Endothelial cell of umbilical vein (primary cell): ENCODE data around the gene ATP11C. TPM values are rescaled to one million over a fixed set of nuclear protein-coding genes. Genes with fewer than 3 reads are reported as not detected.

Experiments
- BruUV-seq: library from RNA; stranded (reverse); fragments of 400-500 nt; replicated peaks from 2 replicates; lab custom pipeline; 2021; lab: Mats Ljungman, UMichigan
- CTCF ChIA-PET: fragments of 300-600, 350-600 bp; sonication (Branson Sonifier 250); formaldehyde crosslinking; loops from one replicate; lab custom pipeline; 2021; ENCODE audit warnings: antibody characterized with exemption, inconsistent platforms; lab: Charles Lee
- POLR2A ChIA-PET: fragments of 300-600, 350-600 bp; sonication (Branson Sonifier 250); formaldehyde crosslinking; loops from one replicate; lab custom pipeline; 2021; ENCODE audit warnings: antibody characterized with exemption, inconsistent platforms; lab: Charles Lee
- DNase-seq: peaks from one replicate; pipeline ENCODE4 v3.0.0-alpha.2; 2011; ENCODE audit warnings: low read depth, low spot score
- FAIRE-seq: peaks from 2 replicates; lab custom pipeline; 2011; peaks lifted over from hg19 to GRCh38; lab: Jason Lieb, UNC
- H2AFZ ChIP-seq: 2 replicates; pipeline ENCODE4 v1.6.0; 2012; ENCODE audit warnings: low read depth, low read length, control low read depth, inconsistent platforms
- H3K27ac ChIP-seq: 2 replicates; pipeline ENCODE4 v1.5.1; 2011; ENCODE audit warnings: low read depth, mild to moderate bottlenecking, control low read depth, low read length, moderate library complexity; ENCODE audit not compliant: insufficient read depth
- H3K27me3 ChIP-seq, 2 experiments: 2 replicates each; pipeline versions ENCODE4 v1.6.0 to v1.6.1; 2011; ENCODE audit warnings: low read length in 2 of 2, mixed read lengths in 1 of 2; ENCODE audit not compliant: control insufficient read depth in 2 of 2, insufficient read depth in 2 of 2
- H3K36me3 ChIP-seq, 2 experiments: 2 replicates in 1 of 2; 3 replicates in 1 of 2; pipeline ENCODE4 v1.5.1; 2011; ENCODE audit warnings: low read length in 2 of 2, mild to moderate bottlenecking in 1 of 2, moderate library complexity in 1 of 2; ENCODE audit not compliant: control insufficient read depth in 2 of 2, insufficient read depth in 2 of 2; ENCODE audit errors: extremely low read depth in 1 of 2
- H3K4me1 ChIP-seq: 3 replicates; pipeline ENCODE4 v1.5.1; 2011; ENCODE audit warnings: mild to moderate bottlenecking, low read length; ENCODE audit not compliant: control insufficient read depth, insufficient read depth; ENCODE audit errors: extremely low read depth
- H3K4me2 ChIP-seq: 2 replicates; pipeline ENCODE4 v1.6.1; 2011; ENCODE audit warnings: low read length, control low read depth, mixed read lengths; ENCODE audit not compliant: insufficient read depth
- H3K4me3 ChIP-seq, 3 experiments: fragments of 200-600 bp in 1 of 3; sonication (generic), shearing (Covaris generic) in 1 of 3; replicated peaks in 1 of 3; 2 replicates each; pipeline ENCODE4 v1.5.1; 2011 to 2016; ENCODE audit warnings: control low read depth in 3 of 3, low read length in 3 of 3, mild to moderate bottlenecking in 2 of 3, inconsistent platforms in 1 of 3, low read depth in 1 of 3, moderate library complexity in 1 of 3; ENCODE audit not compliant: insufficient read depth in 1 of 3
- H3K79me2 ChIP-seq: 2 replicates; pipeline ENCODE4 v1.6.0; 2012; ENCODE audit warnings: low read length, inconsistent platforms; ENCODE audit not compliant: control insufficient read depth, insufficient read depth
- H3K9ac ChIP-seq: replicated peaks from 2 replicates; pipeline ENCODE3; 2011; ENCODE audit warnings: low read length, control low read depth; ENCODE audit not compliant: insufficient read depth; ENCODE audit errors: extremely low read depth
- H3K9me1 ChIP-seq: replicated peaks from 3 replicates; pipeline ENCODE4 v1.6.0; 2011; ENCODE audit warnings: mild to moderate bottlenecking, low read length; ENCODE audit not compliant: control insufficient read depth, insufficient read depth; ENCODE audit errors: extremely low read depth
- H3K9me3 ChIP-seq: replicated peaks from 2 replicates; pipeline ENCODE4 v1.5.1; 2012; ENCODE audit warnings: low read length, inconsistent platforms; ENCODE audit not compliant: control insufficient read depth, insufficient read depth
- H4K20me1 ChIP-seq: replicated peaks from 2 replicates; pipeline ENCODE3; 2011; ENCODE audit warnings: mild to moderate bottlenecking, low read length; ENCODE audit not compliant: control insufficient read depth, insufficient read depth; ENCODE audit errors: extremely low read depth
- EZH2 ChIP-seq: IDR thresholded peaks from 2 replicates; pipeline ENCODE4 v1.6.1; 2012; ENCODE audit warnings: borderline replicate concordance, low read depth, mild to moderate bottlenecking, moderate library complexity, low read length, inconsistent platforms; ENCODE audit not compliant: severe bottlenecking
- FOS ChIP-seq: IDR thresholded peaks from 2 replicates; pipeline ENCODE4 v1.6.1; 2011; ENCODE audit warnings: mild to moderate bottlenecking, low read length, moderate library complexity, borderline replicate concordance; ENCODE audit not compliant: insufficient read depth
- GATA2 ChIP-seq: IDR thresholded peaks from 2 replicates; pipeline ENCODE4 v1.7.0; 2011; ENCODE audit warnings: low read depth, mild to moderate bottlenecking, moderate library complexity, mixed read lengths, low read length; ENCODE audit not compliant: insufficient read length, insufficient read depth
- MYC ChIP-seq: IDR thresholded peaks from one replicate; pipeline ENCODE4 v1.6.1; 2011; ENCODE audit warnings: mild to moderate bottlenecking, low read depth, low read length
- POLR2A ChIP-seq: IDR thresholded peaks from 2 replicates; pipeline ENCODE4 v1.6.1; 2012; ENCODE audit warnings: low read depth, mild to moderate bottlenecking, control low read depth, low read length
- POLR2AphosphoS5 ChIP-seq: IDR thresholded peaks from 2 replicates; pipeline ENCODE4 v1.6.1; 2012; ENCODE audit warnings: low read depth, mild to moderate bottlenecking, control low read depth, low read length, moderate library complexity; ENCODE audit not compliant: insufficient read depth
- dilution Hi-C: fragments of 300-500 bp; cut with MboI; formaldehyde crosslinking; loops from one replicate; pipeline ENCODE4 v1.15.0; 2019; ENCODE audit warnings: low sequenced_read_pairs; ENCODE audit not compliant: extremely low pct_ligation_motif_present
- intact Hi-C: fragments of 100-400 bp; cut with micrococcal nuclease; formaldehyde crosslinking; loops from one replicate; pipeline ENCODE4 v1.10.0; 2022
- polyA plus RNA-seq, 4 experiments: library from polyadenylated mRNA; depleted of rRNA in 3 of 4; stranded (reverse) in 3 of 4; unstranded in 1 of 4; fragments of >200 nt; gene quantifications; 2 replicates each; pipeline versions ENCODE4 v1.2.1 to v1.2.3, GENCODE V29; 2011 to 2012; ENCODE audit warnings: missing spikeins in 1 of 4
- total RNA-seq: library from RNA; stranded (reverse); gene quantifications from 2 replicates; pipeline ENCODE4 v1.2.3, GENCODE V29; 2021
- TF ChIP-seq, protein P1 (sequence below), 2 donors: IDR thresholded peaks; 1 replicate in 1 of 2; 2 replicates in 1 of 2; pipeline ENCODE4 v1.5.1; 2011; ENCODE audit warnings: low read length in 2 of 2, mild to moderate bottlenecking in 2 of 2, moderate library complexity in 2 of 2, control low read depth in 1 of 2, inconsistent platforms in 1 of 2, low read depth in 1 of 2; ENCODE audit not compliant: insufficient read depth in 1 of 2; ENCODE audit errors: extremely low read depth in 1 of 2

The ATP11C gene
- total and polyA plus RNA-seq, 2 donors (not counting 3 experiments of a cell fraction or from before 2014, with no cell fraction given): 9.1 to 31.8 TPM

DNA sequence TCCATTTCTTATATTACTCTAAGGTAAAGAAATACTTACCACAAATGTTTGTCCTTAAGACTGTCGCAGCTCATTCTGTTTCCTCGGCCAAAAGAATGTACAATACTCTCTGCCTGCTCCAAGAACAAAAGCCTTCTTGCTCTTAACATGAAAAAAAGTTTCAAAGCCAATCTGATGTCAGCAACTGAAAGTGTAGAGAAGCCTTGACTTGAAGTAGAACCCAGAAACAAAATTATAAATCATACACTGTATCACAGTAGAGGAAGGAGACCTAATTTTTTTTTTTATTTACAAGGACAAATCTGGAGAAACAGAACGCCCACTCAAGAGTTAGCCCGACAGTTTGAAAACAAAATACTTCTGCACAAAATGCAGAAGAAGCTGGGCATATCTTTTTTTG is 224.8 kb downstream of the ATP11C start, which contains the start of gene MCF2:
MCF2 (minus strand) TSS at position 101 of the 400 bp plus-strand sequence. CDS start 56,423 bp downstream, outside the sequence.
- FAIRE-seq (no peak), DNase-seq (no peak)
- Histone ChIP-seq H2AFZ (no peak within 1 kb of the TSS), H3K9me3 (no peaks in the 10 kb centered on the region), H3K79me2 (no peaks in the 10 kb centered on the region), H4K20me1 (no peaks in the 10 kb centered on the region), H3K27ac (no peak within 1 kb of the TSS), H3K4me1 (no peaks in the 10 kb centered on the region), H3K27me3 (no peaks in the 10 kb centered on the region), H3K4me2 (no peak within 1 kb of the TSS), H3K9me1 (no peaks in the 10 kb centered on the region), H3K36me3 (no peaks in the 10 kb centered on the region), H3K4me3 (no peak within 1 kb of the TSS), H3K9ac (no peak within 1 kb of the TSS)
- no TSS peak for BruUV-seq
- intact Hi-C loops: no loop called here
- TF ChIP-seq POLR2AphosphoS5: no peak
- TF ChIP-seq GATA2: no peak
- TF ChIP-seq EZH2: no peak
- no peak for TF ChIP-seq MYC
- TF ChIP-seq, protein P1, sequence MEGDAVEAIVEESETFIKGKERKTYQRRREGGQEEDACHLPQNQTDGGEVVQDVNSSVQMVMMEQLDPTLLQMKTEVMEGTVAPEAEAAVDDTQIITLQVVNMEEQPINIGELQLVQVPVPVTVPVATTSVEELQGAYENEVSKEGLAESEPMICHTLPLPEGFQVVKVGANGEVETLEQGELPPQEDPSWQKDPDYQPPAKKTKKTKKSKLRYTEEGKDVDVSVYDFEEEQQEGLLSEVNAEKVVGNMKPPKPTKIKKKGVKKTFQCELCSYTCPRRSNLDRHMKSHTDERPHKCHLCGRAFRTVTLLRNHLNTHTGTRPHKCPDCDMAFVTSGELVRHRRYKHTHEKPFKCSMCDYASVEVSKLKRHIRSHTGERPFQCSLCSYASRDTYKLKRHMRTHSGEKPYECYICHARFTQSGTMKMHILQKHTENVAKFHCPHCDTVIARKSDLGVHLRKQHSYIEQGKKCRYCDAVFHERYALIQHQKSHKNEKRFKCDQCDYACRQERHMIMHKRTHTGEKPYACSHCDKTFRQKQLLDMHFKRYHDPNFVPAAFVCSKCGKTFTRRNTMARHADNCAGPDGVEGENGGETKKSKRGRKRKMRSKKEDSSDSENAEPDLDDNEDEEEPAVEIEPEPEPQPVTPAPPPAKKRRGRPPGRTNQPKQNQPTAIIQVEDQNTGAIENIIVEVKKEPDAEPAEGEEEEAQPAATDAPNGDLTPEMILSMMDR (IDR thresholded peaks at IDR 0.05; ENCODE audit: extremely low read depth in 1 of 2, insufficient read depth in 1 of 2, low read depth in 1 of 2, low read length in 2 of 2): no peak
- TF ChIP-seq FOS: no peak
- TF ChIP-seq POLR2A: no peak
- ChIA-PET POLR2A (no interaction called here), CTCF (no interaction called here)
- dilution Hi-C loops: no loop called here
